Measurements from ENCODE around the gene RASGRF2. TPM values are rescaled to one million over a fixed set of nuclear protein-coding genes. Genes with fewer than 3 reads are reported as not detected.

RASGRF2 gene
- total and polyA plus RNA-seq, 2 of the 8 experiments (the other 6 are each of a cell fraction or from before 2014, with no cell fraction given) = 2.6 to 29.5 TPM

DNA sequence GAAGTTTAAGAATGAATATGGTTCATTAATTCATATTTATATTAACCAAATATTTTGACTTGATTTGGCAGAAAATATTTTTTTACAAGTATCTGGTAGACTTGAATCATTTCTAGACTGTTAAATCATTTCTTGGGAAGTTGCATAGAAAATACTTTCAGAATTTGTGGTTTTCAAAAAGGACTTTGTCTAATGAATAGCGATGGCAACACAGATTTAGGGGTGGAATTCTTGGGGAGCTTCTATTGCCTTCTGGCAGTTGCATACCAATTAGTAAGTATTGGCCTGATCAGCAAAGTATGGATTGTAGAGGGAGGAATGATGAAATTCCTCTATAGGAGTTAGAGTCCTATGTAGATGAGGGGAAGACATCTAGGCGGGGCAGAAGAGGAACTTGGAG, 204.3 kb downstream of the RASGRF2 start:
- Histone ChIP-seq H2AK5ac (ENCODE audit: low read depth, low read length) (no peak overlapping the region), H3K4me3 (ENCODE audit: extremely low read depth in 1 of 4, insufficient read depth in 2 of 4, low read depth in 3 of 4, low read length in 4 of 4) (no peak overlapping the region), H2BK12ac (ENCODE audit: low read depth, low read length) (no peak overlapping the region), H3K4me1 (replicated peaks in 1 of 4; ENCODE audit: control insufficient read depth in 3 of 4, insufficient read depth in 4 of 4, low read length in 3 of 4) (no peaks in the 10 kb centered on the region), H2BK5ac (ENCODE audit: low read depth, low read length) (no peak overlapping the region), H3K4me2 (ENCODE audit: insufficient read depth in 1 of 2, low read depth in 2 of 2, low read length in 2 of 2) (no peak overlapping the region), H4K91ac (replicated peaks; ENCODE audit: insufficient read length, low read length) (no peak overlapping the region), H3K27ac (ENCODE audit: low read depth, low read length) (no peak overlapping the region), H3K79me2 (ENCODE audit: control insufficient read depth in 1 of 2, insufficient read depth in 2 of 2, low read length in 2 of 2) (no peaks in the 10 kb centered on the region), H4K20me1 (replicated peaks in 1 of 2; ENCODE audit: control insufficient read depth in 1 of 2, insufficient read depth in 2 of 2, low read length in 2 of 2) (no peaks in the 10 kb centered on the region), H3K36me3 (ENCODE audit: control insufficient read depth in 2 of 4, insufficient read depth in 4 of 4, low read length in 3 of 4) (no peaks in the 10 kb centered on the region), H3K9ac (replicated peaks in 1 of 4; ENCODE audit: extremely low read depth in 1 of 4, low read depth in 3 of 4, low read length in 3 of 4) (no peak overlapping the region), H3K4ac (replicated peaks; ENCODE audit: insufficient read length, low read depth, low read length) (no peak overlapping the region), H3K56ac (replicated peaks; ENCODE audit: insufficient read length, low read depth, low read length) (no peak overlapping the region), H3K18ac (ENCODE audit: extremely low read depth, low read length) (no peak overlapping the region), H4K8ac (ENCODE audit: extremely low read depth, insufficient read depth, low read length) (no peak overlapping the region), H2BK20ac (ENCODE audit: low read length) (no peak overlapping the region), H3K27me3 (replicated peaks in 1 of 4; ENCODE audit: control insufficient read depth in 3 of 4, extremely low read depth in 1 of 4, insufficient read depth in 3 of 4, low read length in 3 of 4) (no peaks in the 10 kb centered on the region), H3K79me1 (ENCODE audit: low read depth, low read length) (no peaks in the 10 kb centered on the region), H3K14ac (ENCODE audit: insufficient read length) (no peak overlapping the region), H3K23me2 (ENCODE audit: low read depth, low read length) (no peaks in the 10 kb centered on the region), H2BK15ac (ENCODE audit: low read length) (no peak overlapping the region), H4K5ac (ENCODE audit: insufficient read length, low read depth, low read length) (no peak overlapping the region), H3K9me3 (ENCODE audit: insufficient read depth in 2 of 2, low read depth in 1 of 2, low read length in 1 of 2) (no peaks in the 10 kb centered on the region), H2BK120ac (replicated peaks; ENCODE audit: low read depth, low read length) (no peak overlapping the region), H3K23ac (ENCODE audit: insufficient read length) (no peak overlapping the region), H2AFZ (ENCODE audit: low read length) (no peak overlapping the region)
- FAIRE-seq (no peak), DNase-seq (ENCODE audit: low read depth in 1 of 2, low spot score in 2 of 2) (no peak)
- CTCF ChIA-PET (ENCODE audit: partially characterized antibody) = interaction anchor here (1.0 to 3.3 kb wide), 5 partner anchors 12 to 453 kb away, joined by 3 to 26 read pairs (median 3); no protein-coding TSS in a partner anchor
- POLR2A ChIA-PET (ENCODE audit: partially characterized antibody) = no interaction called here
- WGBS, 2 experiments (ENCODE audit: extremely low coverage in 1 of 2, insufficient coverage in 1 of 2, insufficient read length in 1 of 2, insufficient replicate concordance in 2 of 2, low coverage in 1 of 2, low lambda C conversion rate in 2 of 2, missing lambda C conversion rate in 1 of 2) = 91% methylated on average over 2 of the region's 2 CpGs; no CpG with 5 or more reads in 1 of the 2 experiments
- no peak for TF ChIP-seq SIRT6 (IDR thresholded peaks at IDR 0.05; ENCODE audit: low read length)

Measured in H1 (cell line).